Keratinocyte (primary cell): Measurements from ENCODE around the gene SMARCC2.

Source experiments
- EZH2 ChIP-seq: IDR thresholded peaks from one replicate; pipeline ENCODE4 v1.6.1; 2012; ENCODE audit warnings: inconsistent platforms, mild to moderate bottlenecking, low read length, moderate library complexity
- TF ChIP-seq, protein P1 (sequence below), 3 experiments: IDR thresholded peaks in 1 of 3; conservative IDR thresholded peaks in 1 of 3; optimal IDR thresholded peaks in 1 of 3; 2 replicates in 2 of 3; 3 replicates in 1 of 3; pipeline versions ENCODE3 to v1.5.1; 2011; ENCODE audit warnings: low read length in 3 of 3, mild to moderate bottlenecking in 3 of 3, moderate library complexity in 2 of 3, control low read depth in 1 of 3, inconsistent platforms in 1 of 3; ENCODE audit not compliant: insufficient read depth in 2 of 3; ENCODE audit errors: extremely low read depth in 1 of 3

GRCh38 chr12:56221757-56222530, 32.7 kb upstream of the SMARCC2 start, which contains the start of gene RNF41:
- TF ChIP-seq, protein P1, sequence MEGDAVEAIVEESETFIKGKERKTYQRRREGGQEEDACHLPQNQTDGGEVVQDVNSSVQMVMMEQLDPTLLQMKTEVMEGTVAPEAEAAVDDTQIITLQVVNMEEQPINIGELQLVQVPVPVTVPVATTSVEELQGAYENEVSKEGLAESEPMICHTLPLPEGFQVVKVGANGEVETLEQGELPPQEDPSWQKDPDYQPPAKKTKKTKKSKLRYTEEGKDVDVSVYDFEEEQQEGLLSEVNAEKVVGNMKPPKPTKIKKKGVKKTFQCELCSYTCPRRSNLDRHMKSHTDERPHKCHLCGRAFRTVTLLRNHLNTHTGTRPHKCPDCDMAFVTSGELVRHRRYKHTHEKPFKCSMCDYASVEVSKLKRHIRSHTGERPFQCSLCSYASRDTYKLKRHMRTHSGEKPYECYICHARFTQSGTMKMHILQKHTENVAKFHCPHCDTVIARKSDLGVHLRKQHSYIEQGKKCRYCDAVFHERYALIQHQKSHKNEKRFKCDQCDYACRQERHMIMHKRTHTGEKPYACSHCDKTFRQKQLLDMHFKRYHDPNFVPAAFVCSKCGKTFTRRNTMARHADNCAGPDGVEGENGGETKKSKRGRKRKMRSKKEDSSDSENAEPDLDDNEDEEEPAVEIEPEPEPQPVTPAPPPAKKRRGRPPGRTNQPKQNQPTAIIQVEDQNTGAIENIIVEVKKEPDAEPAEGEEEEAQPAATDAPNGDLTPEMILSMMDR (optimal IDR thresholded peaks at IDR 0.05 in 1 of 3, IDR thresholded peaks at IDR 0.05 in 1 of 3, conservative IDR thresholded peaks at IDR 0.05 in 1 of 3; ENCODE audit: extremely low read depth in 1 of 3, insufficient read depth in 2 of 3, low read length in 3 of 3): no peak
- TF ChIP-seq EZH2: no peak
